Loucy (cell line): ENCODE data around the gene TGFBI.

Source experiments
- EZH2phosphoT487 ChIP-seq: fragments of 200-600 bp; IDR thresholded peaks from 2 replicates; pipeline ENCODE4 v1.6.1; 2018; ENCODE audit warnings: antibody characterized with exemption, mild to moderate bottlenecking, moderate library complexity, borderline replicate concordance
- TF ChIP-seq, protein P1 (sequence below): fragments of 200-600 bp; sonication (generic); conservative IDR thresholded peaks from 2 replicates; pipeline ENCODE4 v1.5.1; 2014; ENCODE audit warnings: mild to moderate bottlenecking, antibody characterized with exemption, low read length

- TF ChIP-seq, protein P1, sequence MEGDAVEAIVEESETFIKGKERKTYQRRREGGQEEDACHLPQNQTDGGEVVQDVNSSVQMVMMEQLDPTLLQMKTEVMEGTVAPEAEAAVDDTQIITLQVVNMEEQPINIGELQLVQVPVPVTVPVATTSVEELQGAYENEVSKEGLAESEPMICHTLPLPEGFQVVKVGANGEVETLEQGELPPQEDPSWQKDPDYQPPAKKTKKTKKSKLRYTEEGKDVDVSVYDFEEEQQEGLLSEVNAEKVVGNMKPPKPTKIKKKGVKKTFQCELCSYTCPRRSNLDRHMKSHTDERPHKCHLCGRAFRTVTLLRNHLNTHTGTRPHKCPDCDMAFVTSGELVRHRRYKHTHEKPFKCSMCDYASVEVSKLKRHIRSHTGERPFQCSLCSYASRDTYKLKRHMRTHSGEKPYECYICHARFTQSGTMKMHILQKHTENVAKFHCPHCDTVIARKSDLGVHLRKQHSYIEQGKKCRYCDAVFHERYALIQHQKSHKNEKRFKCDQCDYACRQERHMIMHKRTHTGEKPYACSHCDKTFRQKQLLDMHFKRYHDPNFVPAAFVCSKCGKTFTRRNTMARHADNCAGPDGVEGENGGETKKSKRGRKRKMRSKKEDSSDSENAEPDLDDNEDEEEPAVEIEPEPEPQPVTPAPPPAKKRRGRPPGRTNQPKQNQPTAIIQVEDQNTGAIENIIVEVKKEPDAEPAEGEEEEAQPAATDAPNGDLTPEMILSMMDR = no peak
- TF ChIP-seq EZH2phosphoT487 = no peak
These were observed 52.4 kb downstream of the TGFBI start for GRCh38 chr5:136081217-136081591.
